ENCODE data around the gene TMEM108.

- TF ChIP-seq CTCF (conservative IDR thresholded peaks at IDR 0.05 in 1 of 2, IDR thresholded peaks at IDR 0.05 in 1 of 2; ENCODE audit: low read depth in 1 of 2, low read length in 2 of 2) (no peak), EZH2 (IDR thresholded peaks at IDR 0.05; ENCODE audit: low read length, missing control alignments) (no peak)
These were observed 121.6 kb downstream of the TMEM108 start for GRCh38 chr3:133159498-133160475.
